Fibroblast of lung (primary cell): Measurements from ENCODE around the gene TTI1. TPM values are rescaled to one million over a fixed set of nuclear protein-coding genes. Genes with fewer than 3 reads are reported as not detected.

Experiments
- DNase-seq, 2 donors: peaks; one replicate each; pipeline versions ENCODE4 v3.0.0 to v3.0.0-alpha.2; 2010; ENCODE audit warnings: low read depth in 2 of 2
- H2AFZ ChIP-seq: 2 replicates; pipeline ENCODE4 v1.5.1; 2012; ENCODE audit warnings: low read length, control low read depth, inconsistent platforms
- H3K27ac ChIP-seq: 2 replicates; pipeline ENCODE4 v1.5.1; 2011; ENCODE audit warnings: low read length, control low read depth; ENCODE audit not compliant: insufficient read depth
- H3K27me3 ChIP-seq: 2 replicates; pipeline ENCODE4 v1.5.1; 2011; ENCODE audit warnings: mild to moderate bottlenecking, low read length; ENCODE audit not compliant: control insufficient read depth, insufficient read depth
- H3K36me3 ChIP-seq: 2 replicates; pipeline ENCODE4 v1.5.1; 2011; ENCODE audit warnings: low read length; ENCODE audit not compliant: control insufficient read depth, insufficient read depth
- H3K4me1 ChIP-seq: 2 replicates; pipeline ENCODE4 v1.5.1; 2011; ENCODE audit warnings: low read length; ENCODE audit not compliant: control insufficient read depth, insufficient read depth; ENCODE audit errors: extremely low read depth
- H3K4me2 ChIP-seq: 2 replicates; pipeline ENCODE4 v1.5.1; 2011; ENCODE audit warnings: low read length, control low read depth; ENCODE audit not compliant: insufficient read depth; ENCODE audit errors: extremely low read depth
- H3K4me3 ChIP-seq, 4 experiments: fragments of 200-600 bp in 1 of 4; sonication (generic) in 1 of 4; replicated peaks in 1 of 4; 2 replicates each; pipeline ENCODE4 v1.5.1; 2011 to 2016; ENCODE audit warnings: low read length in 4 of 4, low read depth in 3 of 4, mild to moderate bottlenecking in 3 of 4, control low read depth in 2 of 4, inconsistent platforms in 1 of 4, mixed read lengths in 1 of 4; ENCODE audit not compliant: insufficient read depth in 1 of 4; ENCODE audit errors: control extremely low read depth in 1 of 4
- H3K79me2 ChIP-seq: 2 replicates; pipeline ENCODE4 v1.5.1; 2012; ENCODE audit warnings: mild to moderate bottlenecking, low read length, inconsistent platforms; ENCODE audit not compliant: control insufficient read depth, insufficient read depth
- H3K9ac ChIP-seq: 2 replicates; pipeline ENCODE4 v1.5.1; 2011; ENCODE audit warnings: mild to moderate bottlenecking, low read length, control low read depth; ENCODE audit not compliant: insufficient read depth
- H3K9me3 ChIP-seq: 2 replicates; pipeline ENCODE4 v1.5.1; 2012; ENCODE audit warnings: low read depth, low read length; ENCODE audit not compliant: control insufficient read depth, insufficient read depth
- H4K20me1 ChIP-seq: 2 replicates; pipeline ENCODE4 v1.5.1; 2011; ENCODE audit warnings: low read length; ENCODE audit not compliant: control insufficient read depth, insufficient read depth; ENCODE audit errors: extremely low read depth
- EZH2 ChIP-seq: IDR thresholded peaks from 2 replicates; pipeline ENCODE4 v1.5.1; 2012; ENCODE audit warnings: low read length, control low read depth, mild to moderate bottlenecking; ENCODE audit errors: missing control alignments
- polyA plus RNA-seq, 2 donors: library from polyadenylated mRNA; depleted of rRNA in 1 of 2; stranded (reverse) in 1 of 2; unstranded in 1 of 2; fragments of >200 nt; gene quantifications; 2 replicates each; pipeline ENCODE4 v1.2.1, GENCODE V29; 2011 to 2012; ENCODE audit warnings: missing spikeins in 1 of 2
- total RNA-seq: library from RNA; depleted of rRNA; stranded (reverse); fragments of >200 nt; gene quantifications from 2 replicates; pipeline ENCODE4 v1.2.1, GENCODE V29; 2014
- TF ChIP-seq, protein P1 (sequence below), 2 donors: IDR thresholded peaks in 1 of 2; conservative IDR thresholded peaks in 1 of 2; 1 replicate in 1 of 2; 2 replicates in 1 of 2; pipeline ENCODE4 v1.5.1; 2011 to 2012; ENCODE audit warnings: low read length in 2 of 2, control low read depth in 1 of 2, inconsistent platforms in 1 of 2, low read depth in 1 of 2, mild to moderate bottlenecking in 1 of 2

Gene TTI1
- total and polyA plus RNA-seq, 2 donors (not counting 1 experiment from before 2014, with no cell fraction given): 12.6 to 20.0 TPM

DNA sequence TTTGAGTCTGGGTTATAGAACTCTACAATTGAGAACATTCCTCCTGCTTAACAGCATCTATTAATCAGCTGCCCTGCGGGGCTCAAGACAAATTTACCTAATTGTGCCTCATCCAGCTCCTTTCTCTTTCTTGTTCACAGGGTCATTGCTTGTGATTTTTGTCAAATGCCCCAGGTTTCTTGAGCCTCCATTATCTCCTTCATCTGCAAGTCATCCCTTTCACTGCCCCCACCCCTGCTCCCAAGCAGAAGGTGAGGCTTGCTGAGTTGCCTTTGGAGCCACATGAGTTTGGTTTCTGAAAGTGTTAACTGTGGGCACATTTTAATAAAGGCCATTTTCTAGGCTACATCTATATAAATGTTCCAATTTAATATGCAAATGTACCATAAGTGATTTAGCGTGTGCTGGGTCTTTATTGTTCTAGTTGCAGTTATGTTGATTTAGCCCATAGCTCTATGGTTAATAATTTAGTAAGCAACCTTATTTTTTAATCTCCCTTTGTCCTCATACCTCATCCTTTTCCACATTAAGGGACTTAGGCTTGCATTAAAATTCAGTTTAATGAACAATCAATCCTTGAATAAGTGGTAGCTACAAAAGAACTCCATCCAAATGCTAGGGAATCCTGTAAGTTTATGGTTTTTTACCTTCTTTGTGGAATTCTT lies 74.3 kb downstream of the TTI1 start:
- no peak overlapping the region for H3K4me2 ChIP-seq
- no peak for DNase-seq
- no peaks in the 10 kb centered on the region for H3K36me3 ChIP-seq
- TF ChIP-seq, protein P1, sequence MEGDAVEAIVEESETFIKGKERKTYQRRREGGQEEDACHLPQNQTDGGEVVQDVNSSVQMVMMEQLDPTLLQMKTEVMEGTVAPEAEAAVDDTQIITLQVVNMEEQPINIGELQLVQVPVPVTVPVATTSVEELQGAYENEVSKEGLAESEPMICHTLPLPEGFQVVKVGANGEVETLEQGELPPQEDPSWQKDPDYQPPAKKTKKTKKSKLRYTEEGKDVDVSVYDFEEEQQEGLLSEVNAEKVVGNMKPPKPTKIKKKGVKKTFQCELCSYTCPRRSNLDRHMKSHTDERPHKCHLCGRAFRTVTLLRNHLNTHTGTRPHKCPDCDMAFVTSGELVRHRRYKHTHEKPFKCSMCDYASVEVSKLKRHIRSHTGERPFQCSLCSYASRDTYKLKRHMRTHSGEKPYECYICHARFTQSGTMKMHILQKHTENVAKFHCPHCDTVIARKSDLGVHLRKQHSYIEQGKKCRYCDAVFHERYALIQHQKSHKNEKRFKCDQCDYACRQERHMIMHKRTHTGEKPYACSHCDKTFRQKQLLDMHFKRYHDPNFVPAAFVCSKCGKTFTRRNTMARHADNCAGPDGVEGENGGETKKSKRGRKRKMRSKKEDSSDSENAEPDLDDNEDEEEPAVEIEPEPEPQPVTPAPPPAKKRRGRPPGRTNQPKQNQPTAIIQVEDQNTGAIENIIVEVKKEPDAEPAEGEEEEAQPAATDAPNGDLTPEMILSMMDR (conservative IDR thresholded peaks at IDR 0.05 in 1 of 2, IDR thresholded peaks at IDR 0.05 in 1 of 2; ENCODE audit: low read depth in 1 of 2, low read length in 2 of 2): no peak
- TF ChIP-seq EZH2: no peak
- no peaks in the 10 kb centered on the region for H3K9me3 ChIP-seq
- no peak overlapping the region for H3K27ac ChIP-seq
- peaks cover 11% of the 10 kb centered on the region for H3K27me3 ChIP-seq
- no peaks in the 10 kb centered on the region for H3K4me1 ChIP-seq
- H3K79me2 ChIP-seq: no peaks in the 10 kb centered on the region
- H4K20me1 ChIP-seq: no peaks in the 10 kb centered on the region
- H3K9ac ChIP-seq: no peak overlapping the region
- H3K4me3 ChIP-seq: no peak overlapping the region
- H2AFZ ChIP-seq: no peak overlapping the region

DNA sequence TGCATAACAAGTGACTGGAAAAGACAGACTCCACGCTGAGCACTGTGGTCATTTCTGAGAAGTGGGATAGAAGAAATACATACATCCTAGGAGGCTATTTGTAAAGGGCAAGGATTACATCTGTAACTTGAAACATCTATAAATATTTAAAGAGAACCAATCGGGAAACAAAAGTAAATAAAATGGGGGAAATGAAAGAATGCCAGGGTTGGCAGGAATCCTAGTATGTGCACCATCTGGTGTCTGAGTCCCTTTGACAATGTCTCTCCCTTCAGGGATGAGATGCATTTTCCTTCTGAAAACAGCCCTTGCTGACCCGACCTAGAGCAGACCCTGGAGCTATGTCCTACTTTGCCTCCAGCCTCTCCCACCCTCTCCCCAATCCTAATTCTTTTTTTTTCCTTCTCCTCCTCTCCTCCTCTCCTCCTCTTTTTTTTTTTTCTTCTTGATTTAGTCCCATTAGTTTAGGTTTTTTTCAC lies 77.1 kb downstream of the TTI1 start:
- no peak overlapping the region for H3K4me3 ChIP-seq
- no peaks in the 10 kb centered on the region for H3K9me3 ChIP-seq
- H3K4me1 ChIP-seq: no peaks in the 10 kb centered on the region
- H3K4me2 ChIP-seq: no peak overlapping the region
- no peak for TF ChIP-seq EZH2
- TF ChIP-seq, protein P1 (conservative IDR thresholded peaks at IDR 0.05 in 1 of 2, IDR thresholded peaks at IDR 0.05 in 1 of 2; ENCODE audit: low read depth in 1 of 2, low read length in 2 of 2): no peak
- no peak overlapping the region for H3K27ac ChIP-seq
- H3K36me3 ChIP-seq: no peaks in the 10 kb centered on the region
- peaks cover 11% of the 10 kb centered on the region for H3K27me3 ChIP-seq
- peak in 1 of 2 donors; percentile 51 for DNase-seq
- H3K9ac ChIP-seq: no peak overlapping the region
- no peaks in the 10 kb centered on the region for H4K20me1 ChIP-seq
- no peak overlapping the region for H2AFZ ChIP-seq
- no peaks in the 10 kb centered on the region for H3K79me2 ChIP-seq

DNA sequence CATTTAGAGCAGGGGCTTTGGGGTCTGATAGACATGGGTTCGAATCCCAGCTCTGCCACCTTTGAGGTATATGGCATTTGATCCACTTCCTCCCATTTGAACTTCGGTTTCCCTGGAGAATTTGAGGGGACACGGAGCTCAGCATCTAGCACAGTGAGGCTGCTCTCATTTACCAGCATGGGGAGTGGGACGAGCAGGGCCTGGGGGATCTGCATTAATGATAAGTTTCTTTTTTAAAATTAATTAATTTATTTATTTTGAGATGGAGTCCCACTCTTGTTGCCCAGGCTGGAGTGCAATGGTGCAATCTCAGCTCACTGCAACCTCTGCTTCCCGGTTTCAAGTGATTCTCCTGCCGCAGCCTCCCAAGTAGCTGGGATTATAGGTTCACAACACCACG lies 77.7 kb downstream of the TTI1 start:
- H3K9me3 ChIP-seq: no peaks in the 10 kb centered on the region
- H2AFZ ChIP-seq: no peak overlapping the region
- H3K4me1 ChIP-seq: no peaks in the 10 kb centered on the region
- no peak for DNase-seq
- no peak overlapping the region for H3K4me2 ChIP-seq
- H3K4me3 ChIP-seq: no peak overlapping the region
- no peak overlapping the region for H3K9ac ChIP-seq
- no peaks in the 10 kb centered on the region for H3K36me3 ChIP-seq
- H4K20me1 ChIP-seq: no peaks in the 10 kb centered on the region
- TF ChIP-seq, protein P1 (conservative IDR thresholded peaks at IDR 0.05 in 1 of 2, IDR thresholded peaks at IDR 0.05 in 1 of 2; ENCODE audit: low read depth in 1 of 2, low read length in 2 of 2): no peak
- TF ChIP-seq EZH2: no peak
- H3K27ac ChIP-seq: no peak overlapping the region
- peaks cover 11% of the 10 kb centered on the region for H3K27me3 ChIP-seq
- H3K79me2 ChIP-seq: no peaks in the 10 kb centered on the region
